ENCODE measurements around the gene TNIK.

GRCh38 chr3:171498921-171499320 is 38.7 kb upstream of the TNIK start:
- no peak for TF ChIP-seq CTCF (conservative IDR thresholded peaks at IDR 0.05; ENCODE audit: low read depth in 2 of 2)
- no peak for TF ChIP-seq EZH2phosphoT487 (IDR thresholded peaks at IDR 0.05; ENCODE audit: unreplicated experiment)
- TF ChIP-seq POLR2AphosphoS5 (IDR thresholded peaks at IDR 0.05; ENCODE audit: low read depth): no peak
